WTC11 (cell line): Measurements from ENCODE around the gene CACNA1F. TPM values are rescaled to one million over a fixed set of nuclear protein-coding genes. Genes with fewer than 3 reads are reported as not detected.

Experiments used
- ATAC-seq: fragments of 200-7000 bp; cut with Tn5 transposase; 2 replicates; pipeline ENCODE4 v1.10.0; 2021; ENCODE audit warnings: mild to moderate bottlenecking, moderate library complexity
- CTCF ChIA-PET: fragments of 300-600 bp; sonication (Branson Sonifier 250); formaldehyde crosslinking; loops from one replicate; lab custom pipeline; 2021; ENCODE audit warnings: antibody characterized with exemption; lab: Charles Lee
- POLR2A ChIA-PET: fragments of 350-600 bp; sonication (Branson Sonifier 250); formaldehyde crosslinking; loops from one replicate; lab custom pipeline; 2021; ENCODE audit warnings: antibody characterized with exemption; lab: Charles Lee
- DNase-seq: peaks from one replicate; pipeline ENCODE4 v3.0.0; 2021; ENCODE audit warnings: low spot score
- H3K27ac Mint-ChIP-seq: 2 replicates; pipeline ENCODE4 v1.8.0; 2021; ENCODE audit warnings: mixed read lengths
- H3K27me3 Mint-ChIP-seq: 2 replicates; pipeline ENCODE4 v1.8.0; 2021; ENCODE audit warnings: low read depth, mild to moderate bottlenecking, moderate library complexity, mixed read lengths
- H3K36me3 Mint-ChIP-seq: 2 replicates; pipeline ENCODE4 v1.8.0; 2021; ENCODE audit warnings: mixed read lengths
- H3K4me1 Mint-ChIP-seq: 2 replicates; pipeline ENCODE4 v1.8.0; 2022; ENCODE audit warnings: mixed read lengths
- H3K4me3 Mint-ChIP-seq: 2 replicates; pipeline ENCODE4 v1.8.0; 2021; ENCODE audit warnings: mild to moderate bottlenecking, moderate library complexity, mixed read lengths
- H3K9me3 Mint-ChIP-seq: 2 replicates; pipeline ENCODE4 v1.8.0; 2021; ENCODE audit warnings: mixed read lengths
- ARID4B ChIP-seq: sonication (generic); formaldehyde crosslinking; IDR thresholded peaks from 2 replicates; pipeline ENCODE4 v1.8.0; 2023; ENCODE audit warnings: missing genetic modification reagents, mild to moderate bottlenecking, borderline replicate concordance
- E2F1 ChIP-seq: sonication (generic); formaldehyde crosslinking; IDR thresholded peaks from 2 replicates; pipeline ENCODE4 v1.8.0; 2022; ENCODE audit warnings: mild to moderate bottlenecking, missing genetic modification reagents
- ESRRA ChIP-seq: sonication (generic); formaldehyde crosslinking; IDR thresholded peaks from 2 replicates; pipeline ENCODE4 v1.8.1; 2022; ENCODE audit warnings: mild to moderate bottlenecking, missing genetic modification reagents, borderline replicate concordance
- ETV6 ChIP-seq: sonication (generic); formaldehyde crosslinking; IDR thresholded peaks from 2 replicates; pipeline ENCODE4 v1.8.1; 2022; ENCODE audit warnings: mild to moderate bottlenecking, missing genetic modification reagents
- FOXP1 ChIP-seq: sonication (generic); formaldehyde crosslinking; IDR thresholded peaks from 2 replicates; pipeline ENCODE4 v1.8.0; 2022; ENCODE audit warnings: missing genetic modification reagents, mild to moderate bottlenecking, moderate library complexity, borderline replicate concordance
- JUN ChIP-seq: sonication (generic); formaldehyde crosslinking; IDR thresholded peaks from 2 replicates; pipeline ENCODE4 v1.8.0; 2023; ENCODE audit warnings: mild to moderate bottlenecking, missing genetic modification reagents
- MLX ChIP-seq: sonication (generic); formaldehyde crosslinking; IDR thresholded peaks from 2 replicates; pipeline ENCODE4 v1.8.1; 2023; ENCODE audit warnings: mild to moderate bottlenecking, missing genetic modification reagents, moderate library complexity
- MYBL2 ChIP-seq: sonication (generic); formaldehyde crosslinking; IDR thresholded peaks from 2 replicates; pipeline ENCODE4 v1.8.1; 2023; ENCODE audit warnings: mild to moderate bottlenecking, moderate library complexity, missing genetic modification reagents
- NFE2L1 ChIP-seq: sonication (generic); formaldehyde crosslinking; IDR thresholded peaks from 2 replicates; pipeline ENCODE4 v1.8.1; 2023; ENCODE audit warnings: missing genetic modification reagents
- NFYB ChIP-seq: sonication (generic); formaldehyde crosslinking; conservative IDR thresholded peaks from 2 replicates; pipeline ENCODE4 v1.8.0; 2022; ENCODE audit warnings: low read depth, missing genetic modification reagents
- TCF7 ChIP-seq: sonication (generic); formaldehyde crosslinking; IDR thresholded peaks from 2 replicates; pipeline ENCODE4 v1.8.0; 2022; ENCODE audit warnings: mild to moderate bottlenecking, low read depth, missing genetic modification reagents, moderate library complexity
- ZBTB43 ChIP-seq: sonication (generic); formaldehyde crosslinking; IDR thresholded peaks from 2 replicates; pipeline ENCODE4 v1.8.1; 2023; ENCODE audit warnings: mild to moderate bottlenecking, missing genetic modification reagents
- ZNF232 ChIP-seq: sonication (generic); formaldehyde crosslinking; IDR thresholded peaks from 2 replicates; pipeline ENCODE4 v1.8.0; 2022; ENCODE audit warnings: mild to moderate bottlenecking, missing genetic modification reagents
- ZNF263 ChIP-seq: sonication (generic); formaldehyde crosslinking; IDR thresholded peaks from 2 replicates; pipeline ENCODE4 v1.8.1; 2022; ENCODE audit warnings: low read depth, mild to moderate bottlenecking, moderate library complexity, missing genetic modification reagents
- ZNF396 ChIP-seq: fragments of 250-450 bp; sonication (Bioruptor Pico); IDR thresholded peaks from 2 replicates; pipeline ENCODE4 v1.8.0; 2021; ENCODE audit warnings: mild to moderate bottlenecking, moderate library complexity, borderline replicate concordance
- total RNA-seq: library from RNA; stranded (reverse); gene quantifications from 3 replicates; pipeline ENCODE4 v1.2.3, GENCODE V29; 2021

CACNA1F gene
- total RNA-seq, 1 experiment from 2014 or later, result 1.6 TPM

GRCh38 chrX:49270249-49270921, 37.2 kb upstream of the CACNA1F start (continued):
- TF ChIP-seq JUN (CRISPR knock-in tag), result no peak
- TF ChIP-seq MYBL2 (CRISPR knock-in tag), result no peak
- TF ChIP-seq ZBTB43 (CRISPR knock-in tag), result 0 out of 2 replicates have a peak, but pooled peaks have one; percentile 27
- 0 out of 2 replicates have a peak, but pooled peaks have one; percentile 47 for TF ChIP-seq FOXP1 (CRISPR knock-in tag)
- no peak for TF ChIP-seq ZNF396 (CRISPR knock-in tag)
- TF ChIP-seq E2F1, result no peak
- 0 out of 2 replicates have a peak, but pooled peaks have one; percentile 22 for TF ChIP-seq ARID4B
- no peak for TF ChIP-seq ETV6 (CRISPR knock-in tag)
- TF ChIP-seq NFE2L1 (CRISPR knock-in tag), result peak; percentile 41; the same call in 1 of the 2 replicates
- TF ChIP-seq ZNF232 (CRISPR knock-in tag), result 0 out of 2 replicates have a peak, but pooled peaks have one; percentile 62
- TF ChIP-seq TCF7 (CRISPR knock-in tag), result 0 out of 2 replicates have a peak, but pooled peaks have one; percentile 39

GRCh38 chrX:49269767-49270248, 36.7 kb upstream of the CACNA1F start, which contains the start of gene PPP1R3F:
Gene PPP1R3F (plus strand): TSS chrX:49269793. CDS start chrX:49269870, 77 bp downstream.
- Mint-ChIP-seq H3K27ac (peak within 1 kb of the TSS; percentile 100), H3K9me3 (no peaks in the 10 kb centered on the region), H3K27me3 (no peaks in the 10 kb centered on the region), H3K4me1 (peaks cover 22% of the 10 kb centered on the region), H3K4me3 (peak within 1 kb of the TSS; percentile 95), H3K36me3 (peaks cover 8% of the 10 kb centered on the region; the same call in 1 of the 2 replicates)
- ATAC-seq (no peak), DNase-seq (no peak)
- POLR2A ChIA-PET, result interaction anchor here (0.8 to 1.1 kb wide), 3 partner anchors 79 to 593 kb away, joined by 3 to 4 read pairs (median 3); no protein-coding TSS in a partner anchor
- CTCF ChIA-PET, result interaction anchor here (0.9 to 1.2 kb wide), 3 partner anchors 22 to 85 kb away, joined by 3 to 11 read pairs (median 8); no protein-coding TSS in a partner anchor
- TF ChIP-seq MLX (CRISPR knock-in tag), result no peak
- 0 out of 2 replicates have a peak, but pooled peaks have one; percentile 2 for TF ChIP-seq ESRRA (CRISPR knock-in tag)
- 0 out of 2 replicates have a peak, but pooled peaks have one; percentile 14 for TF ChIP-seq ZNF263 (CRISPR knock-in tag)
- TF ChIP-seq NFYB (CRISPR knock-in tag), result peak; percentile 35; the same call in 1 of the 2 replicates
